ENCODE data around the gene DENND1A.

DNA sequence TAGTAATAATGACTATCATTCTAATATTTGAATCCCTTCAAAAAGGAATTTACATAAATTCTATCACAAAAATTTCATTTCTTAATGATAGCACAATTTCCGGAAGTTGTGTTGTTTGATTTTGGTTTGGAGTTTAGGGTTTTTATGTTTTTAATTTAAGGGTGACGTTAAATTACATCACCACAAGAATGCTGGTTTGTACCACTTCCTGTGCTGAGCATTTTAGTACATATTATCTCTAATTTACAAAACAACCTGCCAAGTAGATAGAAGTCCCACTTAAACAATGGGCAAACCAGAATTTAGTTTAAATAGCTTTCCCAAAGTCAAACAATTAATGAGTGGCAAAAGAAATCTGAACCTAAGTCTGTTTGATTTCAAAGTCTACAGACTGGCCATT lies 63.4 kb downstream of the DENND1A start:
- no peak for TF ChIP-seq EZH2phosphoT487 (conservative IDR thresholded peaks at IDR 0.05; ENCODE audit: low read length)
- TF ChIP-seq, protein P1, sequence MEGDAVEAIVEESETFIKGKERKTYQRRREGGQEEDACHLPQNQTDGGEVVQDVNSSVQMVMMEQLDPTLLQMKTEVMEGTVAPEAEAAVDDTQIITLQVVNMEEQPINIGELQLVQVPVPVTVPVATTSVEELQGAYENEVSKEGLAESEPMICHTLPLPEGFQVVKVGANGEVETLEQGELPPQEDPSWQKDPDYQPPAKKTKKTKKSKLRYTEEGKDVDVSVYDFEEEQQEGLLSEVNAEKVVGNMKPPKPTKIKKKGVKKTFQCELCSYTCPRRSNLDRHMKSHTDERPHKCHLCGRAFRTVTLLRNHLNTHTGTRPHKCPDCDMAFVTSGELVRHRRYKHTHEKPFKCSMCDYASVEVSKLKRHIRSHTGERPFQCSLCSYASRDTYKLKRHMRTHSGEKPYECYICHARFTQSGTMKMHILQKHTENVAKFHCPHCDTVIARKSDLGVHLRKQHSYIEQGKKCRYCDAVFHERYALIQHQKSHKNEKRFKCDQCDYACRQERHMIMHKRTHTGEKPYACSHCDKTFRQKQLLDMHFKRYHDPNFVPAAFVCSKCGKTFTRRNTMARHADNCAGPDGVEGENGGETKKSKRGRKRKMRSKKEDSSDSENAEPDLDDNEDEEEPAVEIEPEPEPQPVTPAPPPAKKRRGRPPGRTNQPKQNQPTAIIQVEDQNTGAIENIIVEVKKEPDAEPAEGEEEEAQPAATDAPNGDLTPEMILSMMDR (IDR thresholded peaks at IDR 0.05; ENCODE audit: insufficient read depth, low read length, poor library complexity, severe bottlenecking) = no peak

Data from SU-DHL-6 (cell line).